ENCODE data around the gene NCL.

GRCh38 chr2:231480781-231481180 lies 16.5 kb upstream of the NCL start:
- no peak for TF ChIP-seq CTCF (IDR thresholded peaks at IDR 0.05; ENCODE audit: low read length)
- TF ChIP-seq EZH2 (IDR thresholded peaks at IDR 0.05; ENCODE audit: borderline replicate concordance, low read length) = no peak
